OCI-LY1 (cell line): ENCODE results near the gene SERGEF.

Experiments used
- CTCF ChIP-seq: fragments of 200-600 bp; sonication (generic), shearing (Covaris generic); IDR thresholded peaks from 2 replicates; pipeline ENCODE4 v1.5.1; 2017; ENCODE audit warnings: mild to moderate bottlenecking, antibody characterized with exemption, low read length, moderate library complexity, mixed read lengths
- EZH2 ChIP-seq: fragments of 200-600 bp; sonication (generic), shearing (Covaris generic); IDR thresholded peaks from 2 replicates; pipeline ENCODE4 v1.8.0; 2017; ENCODE audit warnings: borderline replicate concordance, mixed run types, mild to moderate bottlenecking, antibody characterized with exemption, low read length, moderate library complexity, mixed read lengths

- TF ChIP-seq CTCF = no peak
- no peak for TF ChIP-seq EZH2
These were observed 231.6 kb downstream of the SERGEF start for GRCh38 chr11:17781221-17781620.
